Right lobe of liver (tissue), 6 donors: ENCODE data around the gene DNPH1. TPM values are rescaled to one million over a fixed set of nuclear protein-coding genes. Genes with fewer than 3 reads are reported as not detected.
A peak's percentile ranks its signal among the peaks of the same experiment; 100 is the strongest.

ENCODE experiments used
- ATAC-seq, 4 donors: fragments of 200-7000 bp; cut with Tn5 transposase; one replicate each; pipeline ENCODE4 v1.9.1; 2020; ENCODE audit warnings: mild to moderate bottlenecking in 4 of 4, moderate library complexity in 4 of 4
- DNase-seq, 3 donors: peaks; one replicate each; pipeline ENCODE4 v3.0.0-alpha.2; 2020
- H3K27ac ChIP-seq, 3 donors: fragments of 200-600 bp; one replicate each; pipeline ENCODE4 v1.8.0; 2022
- H3K27me3 ChIP-seq, 2 donors: fragments of 200-600 bp; one replicate each; pipeline ENCODE4 v1.8.0; 2022
- H3K36me3 ChIP-seq, 4 donors: fragments of 200-600 bp; sonication (generic) in 1 of 4; one replicate each; pipeline versions ENCODE4 v1.5.1 to v1.8.0; 2017 to 2022; ENCODE audit warnings: control low read depth in 1 of 4
- H3K4me1 ChIP-seq, 4 donors: fragments of 200-600 bp; sonication (generic) in 1 of 4; one replicate each; pipeline versions ENCODE4 v1.5.1 to v1.8.0; 2017 to 2022; ENCODE audit warnings: control low read depth in 1 of 4
- H3K4me3 ChIP-seq, 3 donors: fragments of 200-600 bp; one replicate each; pipeline ENCODE4 v1.8.0; 2022
- H3K9me3 ChIP-seq, 4 donors: fragments of 200-600 bp; sonication (generic) in 1 of 4; one replicate each; pipeline versions ENCODE4 v1.5.1 to v1.8.0; 2017 to 2022; ENCODE audit warnings: control low read depth in 1 of 4
- CTCF ChIP-seq, 4 donors: fragments of 200-600 bp in 3 of 4; fragments of 450-650 bp in 1 of 4; IDR thresholded peaks; one replicate each; pipeline versions ENCODE4 v1.5.1 to v1.8.0; 2016 to 2022; ENCODE audit warnings: antibody characterized with exemption in 4 of 4, mild to moderate bottlenecking in 2 of 4
- POLR2A ChIP-seq: fragments of 450-650 bp; IDR thresholded peaks from one replicate; pipeline ENCODE4 v1.6.1; 2017; ENCODE audit warnings: antibody characterized with exemption, mild to moderate bottlenecking
- WGBS: methylation state at CpG from one replicate; pipeline ENCODE4 v1.1.6; 2018; ENCODE audit warnings: low coverage, low lambda C conversion rate; ENCODE audit not compliant: insufficient coverage; ENCODE audit errors: missing lambda C conversion rate; 5-methylcytosine and 5-hydroxymethylcytosine counted together
- intact Hi-C, 2 donors: fragments of 100-400 bp; cut with DNase I; formaldehyde crosslinking; loops; one replicate each; pipeline versions ENCODE4 v1.11.2 to v1.14.1; 2022
- total RNA-seq, 6 experiments: library from RNA; depleted of rRNA in 2 of 6; stranded (reverse); fragments of >200 nt in 2 of 6; fragmentation: NEBNext Ultra II Directional in 3 of 6; extraction: Animal tissue kit (Norgen Biotek cat#: 25700) in 3 of 6; gene quantifications; one replicate each; pipeline versions ENCODE4 v1.1.0 to v1.2.4, GENCODE V29; 2016 to 2023
- donor health status: DM: no; HTN: yes; CAD: no.
- donor health status: DM: no; HTN: no; CAD: no.
- donor health status: DM: no; HTN: no; CAD: no.
- donor health status: DM: no; HTN: yes; CAD: no.
- donor health status: DM: no; HTN: yes; CAD: no.

DNPH1 gene
- total RNA-seq, 6 experiments from 2014 or later = 50.7 to 107 (median 62.4) TPM

GRCh38 chr6:43268782-43269272 is 39.5 kb upstream of the DNPH1 start:
- DNase-seq = no peak
- H3K36me3 ChIP-seq = no peaks in the 10 kb centered on the region
- H3K27me3 ChIP-seq = no peaks in the 10 kb centered on the region
- H3K4me3 ChIP-seq = peak overlapping the region; percentile 46 to 88 (median 66)
- WGBS = 16% methylated on average over 8 of the region's 10 CpGs
- intact Hi-C loops = loop anchor here in 1 of 2 donors (10.0 kb wide), 1 partner anchor 86 kb away; no protein-coding TSS in a partner anchor
- H3K4me1 ChIP-seq = peaks cover 0 to 66% (median 25%) of the 10 kb centered on the region in 4 donors
- no peaks in the 10 kb centered on the region for H3K9me3 ChIP-seq
- TF ChIP-seq POLR2A = no peak
- no peak for ATAC-seq
- peak overlapping the region; percentile 62 to 80 (median 77) for H3K27ac ChIP-seq

DNA sequence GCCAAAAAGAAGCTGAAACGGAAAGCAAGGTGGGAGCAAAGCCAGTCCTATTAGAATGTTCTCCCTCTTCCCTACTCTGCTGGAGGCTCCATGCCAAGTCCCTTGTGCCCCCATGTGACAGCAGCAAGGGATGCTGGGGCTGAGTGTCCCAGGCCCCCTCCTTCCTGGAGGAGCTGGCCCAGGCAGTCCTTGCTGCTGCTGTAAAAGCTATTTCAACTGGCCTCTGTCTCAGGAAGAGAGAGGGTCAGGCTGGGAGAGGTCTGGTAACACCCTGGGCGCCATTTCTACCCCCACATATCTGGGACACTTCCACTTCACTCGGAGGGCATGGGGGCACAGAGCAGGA is 39.0 kb upstream of the DNPH1 start:
- intact Hi-C loops = loop anchor here in 1 of 2 donors (10.0 kb wide), 1 partner anchor 86 kb away; no protein-coding TSS in a partner anchor
- 33% methylated on average over 1 of the region's 3 CpGs for WGBS
- Histone ChIP-seq H3K9me3 (no peaks in the 10 kb centered on the region), H3K27ac (peak overlapping the region; percentile 62 to 80 (median 77)), H3K4me3 (peak overlapping the region in 2 of 3 donors; percentile 66 to 88), H3K27me3 (no peaks in the 10 kb centered on the region), H3K4me1 (peaks cover 0 to 62% (median 25%) of the 10 kb centered on the region in 4 donors), H3K36me3 (no peaks in the 10 kb centered on the region)
- peak in 2 of 3 donors; percentile 83 to 87 for DNase-seq
- peak; percentile 3 to 27 (median 20) for ATAC-seq
- TF ChIP-seq POLR2A (peak; percentile 34), CTCF (IDR thresholded peaks at IDR 0.05) (no peak)

- Histone ChIP-seq H3K27me3 (no peaks in the 10 kb centered on the region), H3K9me3 (no peaks in the 10 kb centered on the region), H3K36me3 (no peaks in the 10 kb centered on the region), H3K4me3 (peak overlapping the region in 2 of 3 donors; percentile 66 to 88), H3K4me1 (peaks cover 0 to 62% (median 25%) of the 10 kb centered on the region in 4 donors), H3K27ac (peak overlapping the region; percentile 74 to 80 (median 77))
- ATAC-seq = peak; percentile 39 to 62 (median 54)
- intact Hi-C loops = loop anchor here in 1 of 2 donors (10.0 kb wide), 1 partner anchor 87 kb away; no protein-coding TSS in a partner anchor
- peak; percentile 89 to 98 (median 94) for DNase-seq
- WGBS = 18% methylated on average over 7 of the region's 7 CpGs
- TF ChIP-seq CTCF (IDR thresholded peaks at IDR 0.05) (no peak), POLR2A (no peak)
Measured at GRCh38 chr6:43267619-43268354, 38.5 kb upstream of the DNPH1 start.

DNA sequence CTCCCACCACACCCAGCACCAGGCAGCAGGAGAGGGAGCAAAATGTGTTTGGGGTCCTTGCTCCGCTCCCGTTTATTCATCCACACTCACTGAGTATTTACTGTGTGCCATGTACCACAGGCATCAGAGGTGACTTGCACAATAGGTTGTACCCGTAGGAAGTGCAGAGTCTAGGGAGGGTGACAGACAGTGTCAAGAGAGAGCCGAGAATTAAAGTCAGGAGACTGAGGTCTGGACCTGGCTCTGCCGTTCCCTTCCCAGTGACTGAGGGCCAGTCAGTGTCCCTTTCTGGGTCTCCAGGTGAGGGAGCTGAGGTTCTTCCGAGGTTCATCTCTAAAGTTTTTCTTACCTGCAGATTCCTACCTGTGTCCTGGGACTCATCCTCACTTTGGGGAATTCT is 36.3 kb upstream of the DNPH1 start:
- no peak for DNase-seq
- Histone ChIP-seq H3K4me1 (peaks cover 0 to 50% (median 20%) of the 10 kb centered on the region in 4 donors), H3K9me3 (no peaks in the 10 kb centered on the region), H3K4me3 (peak overlapping the region in 1 of 3 donors; percentile 15), H3K27me3 (no peaks in the 10 kb centered on the region), H3K27ac (peak overlapping the region; percentile 7 to 51 (median 22)), H3K36me3 (no peaks in the 10 kb centered on the region)
- intact Hi-C loops = loop anchor here in 1 of 2 donors (10.0 kb wide), 1 partner anchor 89 kb away; no protein-coding TSS in a partner anchor
- TF ChIP-seq POLR2A = peak; percentile 65
- TF ChIP-seq CTCF (IDR thresholded peaks at IDR 0.05) = peak in 1 of 4 donors; percentile 24
- WGBS = 28% methylated on average over 5 of the region's 6 CpGs
- ATAC-seq = peak; percentile 3 to 16 (median 5)
